ENCODE measurements around the gene MAP6. TPM values are rescaled to one million over a fixed set of nuclear protein-coding genes. Genes with fewer than 3 reads are reported as not detected.

Gene MAP6
- total and polyA plus RNA-seq, 8 donors = 0.88 to 17.4 (median 2.5) TPM

DNA sequence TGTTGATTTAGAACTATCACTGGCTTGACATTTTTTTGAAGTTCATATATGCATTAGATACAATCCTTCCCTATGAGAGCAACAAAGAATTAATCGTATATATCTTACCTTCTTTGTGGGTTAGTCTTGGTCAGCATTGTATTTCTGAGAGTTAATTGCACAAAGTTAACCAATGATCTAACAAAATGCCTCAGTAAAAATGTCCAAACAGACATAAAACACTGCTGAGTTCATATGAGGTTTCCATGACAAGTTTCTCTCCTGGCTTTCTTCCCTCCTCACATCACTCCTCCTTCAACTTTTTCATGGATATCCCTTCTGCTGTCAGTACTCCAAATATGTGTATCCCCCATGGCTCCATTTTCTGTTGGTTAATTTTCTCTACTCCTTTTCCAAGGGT is 9.0 kb downstream of the MAP6 start:
- H3K4me1 ChIP-seq = no peaks in the 10 kb centered on the region
- TF ChIP-seq CTCF (IDR thresholded peaks at IDR 0.05) = no peak
- DNase-seq = no peak
- FAIRE-seq = no peak
- no peaks in the 10 kb centered on the region for H3K9me3 ChIP-seq
- no peaks in the 10 kb centered on the region for H3K27me3 ChIP-seq
- ATAC-seq = no peak
- H3K36me3 ChIP-seq = no peaks in the 10 kb centered on the region
- intact Hi-C loops (cut with DNase I) = no loop called here
- 61 to 78% methylated on average over 1 of the region's 1 CpG for WGBS, 2 donors
- no peak overlapping the region for H3K27ac ChIP-seq
- H3K4me3 ChIP-seq = no peak overlapping the region

- 63 to 65% methylated on average over 6 of the region's 6 CpGs for WGBS, 2 donors
- intact Hi-C loops (cut with DNase I) = no loop called here
- no peaks in the 10 kb centered on the region for H3K36me3 ChIP-seq
- no peaks in the 10 kb centered on the region for H3K27me3 ChIP-seq
- FAIRE-seq (no peak), DNase-seq (no peak), ATAC-seq (no peak)
- no peak overlapping the region for H3K4me3 ChIP-seq
- H3K9me3 ChIP-seq = no peaks in the 10 kb centered on the region
- no peak for TF ChIP-seq CTCF (IDR thresholded peaks at IDR 0.05)
- H3K27ac ChIP-seq = no peak overlapping the region
- no peaks in the 10 kb centered on the region for H3K4me1 ChIP-seq
Observed at GRCh38 chr11:75656044-75656727, 12.7 kb downstream of the MAP6 start.

DNA sequence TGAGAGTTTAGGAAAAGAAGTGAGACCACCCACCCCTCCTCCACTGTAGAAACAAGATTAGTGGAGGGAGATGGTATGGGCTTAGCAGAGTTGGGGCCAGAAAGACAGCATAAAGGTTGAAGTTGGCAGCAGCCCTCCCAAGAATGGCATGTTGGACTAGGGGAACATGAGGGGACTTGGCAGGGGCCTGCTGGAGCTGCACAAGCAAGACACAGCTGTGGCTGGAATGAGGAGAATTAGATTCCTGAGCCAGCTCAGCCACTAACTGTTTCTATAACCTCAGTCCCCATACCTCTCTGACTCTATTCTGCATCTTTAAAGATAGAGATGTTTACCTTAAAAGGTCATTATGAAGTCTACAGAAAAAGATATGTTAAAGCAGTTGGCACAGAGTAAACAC is 13.2 kb downstream of the MAP6 start:
- DNase-seq (no peak), FAIRE-seq (no peak), ATAC-seq (no peak)
- Histone ChIP-seq H3K4me3 (no peak overlapping the region), H3K27me3 (no peaks in the 10 kb centered on the region), H3K27ac (no peak overlapping the region), H3K4me1 (no peaks in the 10 kb centered on the region), H3K9me3 (no peaks in the 10 kb centered on the region), H3K36me3 (no peaks in the 10 kb centered on the region)
- TF ChIP-seq CTCF (IDR thresholded peaks at IDR 0.05) = no peak
- intact Hi-C loops (cut with DNase I) = no loop called here

GRCh38 chr11:75654314-75654713 is 14.5 kb downstream of the MAP6 start:
- H3K4me1 ChIP-seq = no peaks in the 10 kb centered on the region
- WGBS, 2 donors = 73 to 81% methylated on average over 3 of the region's 3 CpGs
- no peaks in the 10 kb centered on the region for H3K9me3 ChIP-seq
- no peak for ATAC-seq
- H3K27me3 ChIP-seq = no peaks in the 10 kb centered on the region
- no peak for FAIRE-seq
- H3K27ac ChIP-seq = no peak overlapping the region
- TF ChIP-seq CTCF (IDR thresholded peaks at IDR 0.05) = no peak
- H3K4me3 ChIP-seq = no peak overlapping the region
- no peak for DNase-seq
- no peaks in the 10 kb centered on the region for H3K36me3 ChIP-seq
- intact Hi-C loops (cut with DNase I) = no loop called here

DNA sequence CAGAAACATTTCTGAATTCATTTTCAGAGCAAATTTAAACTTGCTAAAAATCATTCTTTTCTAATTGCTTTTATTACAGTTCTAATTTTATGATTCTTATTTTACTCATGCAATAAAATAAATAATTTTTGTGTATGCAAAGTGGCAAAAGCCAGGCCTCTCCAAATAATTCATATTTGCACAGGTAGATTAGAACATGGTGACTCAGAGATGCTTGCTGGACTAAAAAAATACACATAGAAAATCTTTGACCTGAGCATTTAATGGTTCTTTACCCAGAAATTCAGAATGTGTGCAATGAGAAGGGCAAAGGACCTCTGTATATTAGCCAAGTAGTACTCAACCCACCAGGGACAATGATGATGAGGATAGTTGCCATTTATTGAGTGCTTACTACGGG is 15.3 kb downstream of the MAP6 start:
- intact Hi-C loops (cut with DNase I) = no loop called here
- Histone ChIP-seq H3K9me3 (no peaks in the 10 kb centered on the region), H3K27ac (no peak overlapping the region), H3K4me1 (no peaks in the 10 kb centered on the region), H3K27me3 (no peaks in the 10 kb centered on the region), H3K36me3 (no peaks in the 10 kb centered on the region), H3K4me3 (no peak overlapping the region)
- ATAC-seq = peak in 1 of 4 donors; percentile 35
- FAIRE-seq = no peak
- no peak for TF ChIP-seq CTCF (IDR thresholded peaks at IDR 0.05)
- WGBS, 2 donors = 88 to 93% methylated on average over 1 of the region's 1 CpG
- no peak for DNase-seq
